COLO829 (cell line): ENCODE results near the gene TLL2.
A peak's percentile ranks its signal among the peaks of the same experiment; 100 is the strongest.

Experiments
- DNase-seq: peaks from one replicate; pipeline ENCODE4 v3.0.0; 2012; ENCODE audit warnings: low spot score

TLL2 gene

DNA sequence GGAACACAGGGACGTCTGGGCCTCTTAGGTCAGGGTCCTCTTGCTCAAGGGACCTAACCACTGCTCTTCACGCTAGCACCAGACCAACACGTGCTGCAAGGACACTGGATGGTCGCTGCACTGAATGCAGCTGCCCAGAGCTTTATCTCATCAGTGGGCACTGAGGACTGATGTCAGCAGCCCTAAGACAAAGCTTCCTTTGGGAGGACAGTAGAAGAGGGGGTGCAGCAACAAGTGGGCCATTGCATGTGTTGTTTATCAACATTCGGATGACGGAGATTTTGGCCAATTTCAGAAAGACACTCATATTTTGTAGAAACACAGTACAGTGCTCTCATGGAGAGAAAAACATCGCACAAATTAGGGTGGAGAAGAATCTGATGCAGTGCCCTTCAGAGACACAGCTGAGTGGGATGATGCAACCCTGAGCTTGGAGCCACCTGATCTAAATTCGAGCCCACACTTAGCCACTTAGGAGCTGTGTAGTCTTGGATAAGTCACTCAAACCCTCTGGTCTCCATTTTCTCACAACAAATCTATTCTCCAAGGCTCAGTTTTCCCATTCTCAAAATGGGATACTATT lies 156.6 kb downstream of the TLL2 start:
- DNase-seq = no peak

DNA sequence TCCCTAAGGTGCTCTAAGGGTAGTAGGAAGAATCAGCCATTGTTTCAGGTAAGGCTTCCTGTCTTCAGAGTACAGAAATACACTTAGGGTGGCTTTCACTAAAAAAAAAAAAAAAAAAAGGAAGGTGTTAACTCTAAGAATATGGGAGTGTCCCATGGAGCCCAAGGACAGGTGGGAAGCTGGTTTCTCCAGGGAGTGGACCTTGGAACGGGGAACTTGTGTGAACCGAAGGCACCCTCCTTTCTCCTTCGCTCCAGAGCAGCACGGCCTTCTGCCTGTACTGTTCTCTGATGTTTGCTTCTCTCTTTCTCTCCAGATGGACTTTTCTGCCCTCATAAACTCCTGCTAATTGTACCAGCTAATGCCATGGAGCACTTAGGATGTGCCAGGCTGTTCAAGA lies 161.1 kb downstream of the TLL2 start:
- no peak for DNase-seq

DNA sequence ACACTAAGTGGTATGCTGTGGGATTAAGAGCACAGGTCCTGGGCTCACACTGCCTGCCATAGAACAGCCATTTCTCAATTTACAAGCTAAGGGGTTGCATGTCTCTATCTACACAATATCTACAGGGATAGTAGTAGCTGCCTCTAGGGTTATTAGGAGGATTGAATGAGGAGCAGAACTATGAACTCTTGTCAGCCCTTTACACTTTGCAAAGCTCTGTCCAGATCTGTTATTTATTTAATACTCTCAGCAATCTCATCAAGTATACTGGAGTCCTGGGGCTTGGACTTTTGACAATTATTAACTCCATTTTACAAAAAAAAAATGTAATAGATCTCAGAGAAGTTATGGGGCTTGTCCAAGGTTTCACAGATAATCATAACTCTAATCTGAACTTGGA lies 161.7 kb downstream of the TLL2 start:
- no peak for DNase-seq

DNA sequence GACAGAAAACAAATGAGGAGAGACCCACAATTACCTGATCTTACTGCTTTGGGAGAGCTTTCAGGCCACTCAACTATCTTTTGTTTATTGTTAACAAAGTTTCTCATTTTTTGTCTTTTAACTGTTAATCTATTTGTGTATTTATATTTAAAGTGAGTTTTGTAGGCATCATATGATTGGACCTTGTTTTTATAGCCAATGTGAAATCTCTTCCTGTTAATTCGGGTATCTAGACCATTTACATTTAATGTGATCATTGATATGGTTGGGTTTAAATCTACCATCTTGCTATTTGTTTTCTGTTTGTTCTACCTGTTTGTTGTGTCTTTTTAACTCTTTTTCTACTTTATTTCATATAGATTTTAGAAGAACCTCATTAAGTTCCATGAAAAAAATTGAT lies 167.4 kb downstream of the TLL2 start:
- DNase-seq = no peak

DNA sequence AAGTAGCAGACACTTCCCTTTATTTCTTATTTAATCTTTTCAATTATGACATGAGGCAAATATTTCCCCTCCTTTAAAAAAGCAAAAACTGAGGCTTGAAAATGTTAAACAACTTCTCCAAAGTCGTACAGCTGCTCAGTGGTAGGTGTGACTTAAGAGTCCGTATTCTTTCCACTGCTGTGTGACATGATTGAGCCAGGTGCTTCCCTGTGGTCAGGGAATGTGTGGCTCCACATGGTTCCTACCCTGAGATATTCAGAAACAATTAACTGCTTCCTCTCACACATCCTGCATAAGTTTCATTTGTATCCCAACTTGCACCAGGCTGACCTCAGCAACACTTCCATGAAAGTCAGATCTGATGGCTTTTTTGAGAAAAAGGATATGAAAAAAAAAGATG lies 168.5 kb downstream of the TLL2 start:
- no peak for DNase-seq

DNA sequence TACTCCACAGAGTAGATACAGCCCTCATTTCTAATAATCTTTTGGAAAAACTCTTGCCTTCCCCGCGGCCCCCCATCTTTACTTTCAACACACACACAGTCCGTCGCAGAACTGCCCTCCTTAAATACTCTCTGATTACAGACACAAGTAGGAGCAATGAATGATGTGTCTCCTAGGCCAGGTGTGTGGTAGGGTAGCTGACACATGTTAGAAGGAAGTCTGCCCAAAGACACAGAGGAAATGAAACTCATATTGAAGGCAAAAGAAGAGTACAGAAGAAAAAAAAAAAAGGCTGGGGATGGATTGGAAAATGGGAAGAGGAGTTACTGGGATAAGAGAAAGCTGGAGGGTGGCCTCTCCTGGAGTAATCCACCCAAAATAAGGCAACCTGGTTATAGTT lies 169.5 kb downstream of the TLL2 start:
- no peak for DNase-seq

DNA sequence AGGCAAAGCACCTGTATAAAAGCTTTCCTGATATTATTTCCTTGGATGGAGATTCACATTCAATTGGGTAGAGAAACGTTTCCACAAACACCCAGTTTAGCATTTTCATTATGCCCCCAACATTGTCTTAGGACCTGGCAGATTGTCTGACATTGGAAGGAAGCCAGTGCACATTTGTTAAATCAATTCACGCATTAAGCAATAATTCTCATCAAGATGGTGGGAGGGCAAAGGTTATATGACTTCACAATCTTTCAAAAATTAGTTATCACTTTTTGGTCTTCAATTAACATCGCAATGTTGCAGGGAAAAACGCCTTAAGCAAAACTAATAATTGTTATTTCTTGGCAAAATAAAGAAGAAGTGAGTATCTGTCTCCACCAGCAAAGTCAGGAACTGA lies 171.3 kb downstream of the TLL2 start:
- DNase-seq = no peak

DNA sequence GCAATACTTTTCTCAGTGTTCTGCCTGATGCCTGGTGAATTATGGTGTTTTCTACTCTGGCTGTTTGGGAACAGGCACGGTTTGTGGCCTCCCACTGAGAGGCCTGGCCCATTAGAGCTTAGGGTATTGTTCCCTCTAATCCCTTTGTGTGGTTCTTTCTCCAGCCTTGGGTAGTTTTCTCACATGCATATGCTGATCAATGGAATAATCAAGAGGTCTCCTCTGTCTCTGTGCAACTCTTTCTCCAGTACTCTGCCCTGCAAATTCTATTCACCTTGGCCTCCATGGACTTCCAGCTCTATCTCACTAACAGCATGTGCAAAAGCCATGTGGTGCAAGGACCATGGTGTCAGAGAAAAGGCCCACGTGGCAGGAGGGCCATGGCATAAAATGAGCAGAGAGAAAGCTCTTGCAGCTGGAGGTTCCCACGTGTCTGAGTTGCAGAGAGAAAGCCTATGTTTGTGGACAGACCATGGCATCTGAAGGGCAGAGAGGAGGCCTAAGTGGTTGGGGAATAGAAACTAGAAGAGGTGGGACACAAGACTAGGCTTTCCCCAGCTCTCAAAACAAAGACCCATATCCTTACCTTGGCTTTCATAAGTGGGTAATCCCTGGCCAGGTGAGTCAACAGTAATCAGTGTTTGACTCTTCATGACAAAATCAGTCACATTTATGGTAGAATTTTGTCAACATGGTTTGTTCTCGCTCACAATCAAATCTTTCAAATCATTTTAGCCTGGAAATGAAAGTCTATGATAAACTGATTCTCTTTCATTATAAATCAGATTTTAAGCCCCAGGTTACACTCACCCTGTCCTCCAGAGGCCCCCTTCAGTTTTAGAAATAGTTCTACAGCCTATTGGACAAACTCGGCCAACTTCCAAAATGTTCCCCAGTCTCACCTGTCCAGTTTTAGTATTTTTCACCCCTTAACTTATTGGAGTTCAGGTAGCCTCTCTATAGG lies 172.2 kb downstream of the TLL2 start:
- DNase-seq = no peak

DNA sequence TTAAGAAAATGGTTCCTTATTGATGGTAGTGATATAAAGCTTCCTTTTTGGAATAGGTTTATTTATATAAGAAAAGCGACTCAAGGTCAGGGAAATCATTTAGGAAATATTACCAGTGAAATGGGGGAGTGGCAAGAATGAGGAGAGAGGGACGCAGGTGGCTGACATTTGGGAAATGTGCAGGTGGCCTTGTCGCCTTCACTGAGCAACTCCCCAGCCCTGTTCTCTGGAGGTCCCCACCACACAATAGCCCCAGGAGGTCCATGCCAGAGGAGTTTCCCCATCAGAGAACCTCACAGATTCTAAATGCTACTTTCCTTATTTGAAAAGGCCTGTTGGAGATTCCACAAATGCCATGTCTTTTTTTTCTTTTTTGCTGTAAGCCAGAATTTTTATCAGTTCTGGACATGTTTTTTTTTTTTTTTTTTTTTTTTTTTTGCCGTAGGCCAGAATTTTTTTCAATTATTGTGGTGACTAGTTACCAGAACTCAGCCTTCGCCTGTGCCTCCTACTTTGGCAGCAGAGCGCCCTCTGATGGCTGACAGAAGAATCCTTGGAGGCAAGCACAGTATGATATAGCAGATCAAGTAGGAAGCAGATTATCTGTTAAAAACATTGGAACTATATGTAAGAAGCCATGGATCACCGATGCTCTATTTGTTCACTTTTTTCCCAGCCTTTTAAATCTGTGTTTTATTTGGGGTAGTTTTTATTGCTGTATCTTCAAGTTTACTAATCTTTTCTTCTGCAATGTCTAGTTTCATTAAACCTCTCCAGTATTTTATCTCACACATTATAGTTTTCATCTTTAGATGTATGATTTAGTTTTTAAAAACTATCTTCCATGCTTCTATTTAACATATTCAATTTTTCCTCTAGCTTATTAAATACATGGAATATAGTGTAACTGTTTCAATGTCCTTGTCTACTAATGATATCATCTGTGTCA lies 173.5 kb downstream of the TLL2 start:
- peak; percentile 49 for DNase-seq

DNA sequence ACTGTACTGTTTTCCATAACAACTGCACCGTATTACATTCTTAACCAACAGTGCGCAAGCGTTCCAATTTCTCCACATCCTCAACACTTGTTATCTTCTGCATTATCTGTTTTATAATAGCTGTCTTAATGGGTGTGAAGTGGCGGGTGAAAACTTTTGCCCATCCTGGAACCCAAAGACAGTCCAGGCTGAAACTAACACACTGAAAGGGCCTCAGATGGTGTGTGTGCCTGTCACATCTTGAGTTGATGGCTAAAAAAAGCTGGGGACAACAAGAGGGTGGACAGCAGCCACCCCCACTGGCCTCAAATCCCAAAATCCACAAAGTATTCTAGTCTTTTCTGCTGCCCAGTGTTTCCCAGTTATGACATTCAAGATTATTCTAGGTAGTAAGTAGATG lies 174.3 kb downstream of the TLL2 start:
- no peak for DNase-seq

DNA sequence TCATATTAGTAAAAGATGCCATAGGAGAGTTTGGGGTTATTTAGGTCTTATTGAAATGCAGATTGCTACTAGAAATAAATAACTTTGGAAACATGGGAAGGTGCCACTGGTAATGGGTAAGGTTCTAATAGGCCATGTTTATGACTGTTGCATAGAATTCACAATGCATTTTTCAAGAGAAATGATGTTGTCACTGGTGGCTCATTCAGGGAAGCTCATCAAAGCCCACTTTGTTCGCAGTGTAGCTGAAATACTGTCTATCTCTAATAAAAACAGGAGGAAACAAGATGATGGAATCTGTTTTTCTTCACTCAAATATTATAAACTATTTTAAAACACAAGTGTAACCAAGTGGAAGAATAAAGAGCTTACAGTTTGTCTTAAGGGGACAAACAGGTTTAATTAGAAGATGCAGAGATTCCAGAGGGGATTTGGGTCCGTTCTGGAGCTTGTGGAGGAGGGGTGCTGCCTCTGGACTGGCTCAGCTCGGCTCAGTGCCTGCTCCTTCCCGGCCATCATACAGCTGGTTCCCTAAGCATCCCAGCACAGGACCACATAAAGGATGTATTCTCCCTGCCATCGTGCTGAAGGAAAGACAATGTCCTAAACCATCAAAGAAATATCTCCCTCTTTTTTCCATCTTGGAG lies 175.3 kb downstream of the TLL2 start:
- DNase-seq = peak; percentile 6

DNA sequence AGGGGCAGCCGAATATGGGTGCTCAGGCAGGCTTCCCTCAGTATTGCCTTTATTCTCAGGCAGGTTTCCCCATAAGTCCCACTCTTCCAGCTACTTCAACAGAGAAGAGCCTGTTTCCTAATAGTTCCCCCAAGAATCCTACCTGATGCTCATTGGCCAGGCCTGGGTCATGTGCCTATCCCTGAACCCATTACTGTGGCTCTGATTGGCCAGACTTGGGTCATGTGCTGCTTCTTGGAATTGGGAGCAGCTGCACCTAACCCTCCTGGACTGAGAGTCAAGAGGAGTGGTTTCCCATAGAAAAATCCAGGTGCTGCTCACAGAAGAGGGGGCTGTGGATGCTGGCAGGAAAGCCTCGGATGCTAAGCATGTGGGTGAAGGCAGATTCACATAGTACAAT lies 176.6 kb downstream of the TLL2 start:
- DNase-seq = no peak

DNA sequence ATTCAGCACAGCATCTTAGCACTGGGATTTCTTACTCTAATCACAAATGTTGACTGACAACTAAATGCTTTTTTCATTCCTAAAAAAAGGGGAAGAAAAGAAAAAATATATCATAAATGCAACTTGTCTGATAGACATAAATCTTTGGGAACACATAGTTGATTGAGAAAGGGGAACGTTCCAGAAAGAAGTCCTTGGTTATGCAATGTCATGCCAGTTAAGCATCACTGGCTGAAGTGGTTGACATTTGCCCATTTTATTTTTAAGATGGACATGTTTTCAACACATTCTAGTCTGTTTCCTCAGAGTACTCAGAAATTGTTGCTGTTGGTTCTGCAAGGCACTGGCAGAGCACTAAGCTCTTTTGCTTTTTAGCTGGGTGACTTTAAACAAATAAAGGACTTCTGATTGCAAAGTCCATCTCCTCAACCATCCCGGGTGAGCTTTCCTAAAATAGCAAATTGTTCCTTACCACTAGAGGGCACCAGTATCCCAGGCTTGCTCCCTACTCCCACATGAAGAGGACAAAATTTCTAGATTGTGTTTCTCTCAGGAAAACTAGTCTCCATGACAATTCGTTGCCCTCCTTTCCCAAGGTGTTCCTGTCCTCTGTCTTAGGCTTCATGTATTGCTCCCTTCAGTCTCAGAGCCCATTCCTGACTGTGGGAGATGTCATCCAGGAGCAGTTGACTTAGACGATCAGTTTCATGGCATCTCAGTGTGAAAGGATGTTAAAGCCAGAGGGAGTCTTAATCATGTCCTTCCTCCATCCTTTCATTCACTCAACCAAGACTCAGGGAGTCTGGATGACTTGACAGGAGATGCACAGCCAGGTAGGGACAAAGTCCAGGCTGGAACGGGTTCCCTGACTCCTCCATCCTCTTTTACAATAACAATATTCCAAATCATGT lies 178.9 kb downstream of the TLL2 start:
- peak; percentile 35 for DNase-seq

DNA sequence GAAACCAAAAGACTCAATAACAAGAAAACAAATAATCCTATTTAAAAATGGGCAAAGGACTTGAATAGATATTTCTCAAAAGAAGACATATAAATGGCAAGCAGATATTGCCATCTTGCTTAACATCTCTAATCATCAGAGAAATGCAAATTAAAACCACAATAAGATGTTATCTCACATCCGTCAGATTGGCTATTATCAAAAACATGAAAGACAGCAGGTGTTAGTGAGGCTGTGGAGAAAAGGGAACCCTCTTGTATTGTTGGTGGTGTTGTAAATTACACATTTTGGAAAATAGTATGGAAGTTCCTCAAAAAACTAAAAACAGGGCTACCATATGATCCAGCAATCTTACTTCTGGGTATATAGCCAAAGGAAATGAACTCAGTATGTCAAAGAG lies 180.6 kb downstream of the TLL2 start:
- no peak for DNase-seq

DNA sequence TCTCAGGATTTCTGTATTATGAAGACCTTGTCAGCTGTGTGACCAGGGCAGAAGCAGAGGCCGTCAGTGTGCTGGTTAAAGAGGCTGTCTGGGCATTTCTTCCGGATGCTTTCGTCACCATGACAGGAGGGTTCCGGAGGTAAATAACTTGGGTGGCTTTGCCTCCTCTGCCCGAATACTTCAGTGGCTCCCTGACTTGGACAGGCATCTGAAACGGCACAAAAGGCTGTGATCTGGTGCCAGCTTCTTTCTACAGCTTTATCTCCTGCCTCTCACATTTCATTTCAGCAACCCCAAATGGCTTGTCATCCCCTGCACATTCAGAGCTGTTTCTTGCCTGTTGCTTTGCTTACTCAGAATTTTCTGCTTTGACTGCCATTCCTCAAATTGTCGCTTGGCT lies 186.3 kb downstream of the TLL2 start:
- no peak for DNase-seq

DNA sequence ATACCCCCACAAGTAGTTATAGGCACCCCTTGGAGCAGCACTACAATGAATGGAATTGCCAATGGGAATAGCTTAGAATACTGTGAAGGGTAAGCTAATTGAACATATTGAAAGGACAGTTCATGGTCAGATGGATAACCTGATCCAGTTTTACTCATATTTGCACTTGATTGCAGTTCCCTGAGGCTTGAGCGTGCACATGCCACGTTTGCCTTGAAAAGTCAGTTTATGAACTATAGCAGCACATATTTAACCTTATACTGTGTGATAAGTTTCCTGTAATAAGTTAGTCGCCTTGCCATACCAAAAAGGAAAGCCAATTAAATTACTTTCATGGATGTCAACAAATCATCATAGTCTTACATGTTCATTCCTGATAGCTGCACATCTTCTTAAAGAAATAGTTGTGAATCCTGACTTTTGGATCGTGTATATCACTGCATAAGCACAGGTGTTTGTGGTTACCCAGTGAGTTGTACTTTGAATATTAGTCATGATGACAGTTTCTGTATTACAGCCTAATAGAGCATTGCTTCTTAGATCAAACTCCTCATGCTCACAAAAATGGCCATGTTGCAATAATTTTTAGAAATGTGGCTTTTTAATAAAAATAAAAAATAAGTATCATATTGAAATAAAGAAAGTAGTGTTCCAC lies 187.9 kb downstream of the TLL2 start:
- DNase-seq = no peak

DNA sequence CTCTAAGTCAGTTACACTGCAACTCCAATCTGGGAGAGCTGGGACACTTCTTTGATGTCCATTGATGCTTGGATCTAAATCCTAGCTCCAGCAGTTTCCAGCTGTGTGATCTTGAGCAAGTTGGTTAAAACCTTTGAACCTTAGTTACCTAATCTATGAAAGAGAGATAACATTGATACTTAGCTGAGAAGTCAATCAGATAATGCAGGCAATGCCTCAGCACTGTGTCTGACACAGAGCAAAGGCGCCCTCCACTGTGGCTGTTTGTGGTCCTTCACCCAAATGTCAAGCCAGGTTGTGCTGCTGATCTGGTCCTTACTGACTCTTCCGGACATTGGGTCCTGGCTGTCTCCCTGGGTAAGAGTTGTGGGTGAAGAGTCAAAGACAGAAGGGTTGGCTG lies 189.3 kb downstream of the TLL2 start:
- no peak for DNase-seq

DNA sequence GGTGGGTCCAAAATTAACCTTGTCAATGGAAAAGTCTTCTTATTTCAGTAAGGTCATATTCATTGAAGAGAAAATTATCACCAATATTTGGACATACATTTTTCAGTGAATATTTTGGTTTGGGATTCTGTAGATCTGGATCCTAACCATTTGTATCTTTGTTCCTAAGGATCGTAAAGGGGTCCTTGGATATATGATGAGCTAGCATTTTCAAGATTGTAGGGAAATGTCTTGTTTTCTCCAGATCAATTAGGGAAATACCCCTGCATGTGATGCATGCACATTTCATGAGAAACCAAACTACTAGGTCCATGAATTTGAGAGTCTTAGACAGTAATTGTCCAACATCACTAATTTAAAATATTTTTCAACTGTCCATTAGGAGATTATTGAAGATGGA lies 191.5 kb downstream of the TLL2 start:
- no peak for DNase-seq

DNA sequence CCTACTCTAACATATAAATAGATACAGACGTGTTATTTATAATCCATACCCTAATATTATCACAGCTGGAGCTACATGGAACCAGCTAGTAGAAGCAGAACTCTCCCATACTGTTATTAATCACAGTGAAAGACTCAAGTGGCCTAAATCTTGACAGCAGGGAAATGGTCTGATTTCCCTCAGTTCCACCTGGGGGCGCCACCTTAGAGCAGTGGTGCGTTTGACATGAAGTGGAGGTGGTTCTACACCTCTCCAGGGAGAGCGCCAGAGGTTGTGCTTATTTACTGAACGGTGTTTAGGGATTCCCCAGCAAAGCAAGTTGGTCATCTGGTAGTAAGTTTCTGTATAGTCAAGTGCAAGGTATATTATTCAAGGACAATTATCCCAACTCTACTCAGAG lies 191.9 kb downstream of the TLL2 start:
- no peak for DNase-seq

DNA sequence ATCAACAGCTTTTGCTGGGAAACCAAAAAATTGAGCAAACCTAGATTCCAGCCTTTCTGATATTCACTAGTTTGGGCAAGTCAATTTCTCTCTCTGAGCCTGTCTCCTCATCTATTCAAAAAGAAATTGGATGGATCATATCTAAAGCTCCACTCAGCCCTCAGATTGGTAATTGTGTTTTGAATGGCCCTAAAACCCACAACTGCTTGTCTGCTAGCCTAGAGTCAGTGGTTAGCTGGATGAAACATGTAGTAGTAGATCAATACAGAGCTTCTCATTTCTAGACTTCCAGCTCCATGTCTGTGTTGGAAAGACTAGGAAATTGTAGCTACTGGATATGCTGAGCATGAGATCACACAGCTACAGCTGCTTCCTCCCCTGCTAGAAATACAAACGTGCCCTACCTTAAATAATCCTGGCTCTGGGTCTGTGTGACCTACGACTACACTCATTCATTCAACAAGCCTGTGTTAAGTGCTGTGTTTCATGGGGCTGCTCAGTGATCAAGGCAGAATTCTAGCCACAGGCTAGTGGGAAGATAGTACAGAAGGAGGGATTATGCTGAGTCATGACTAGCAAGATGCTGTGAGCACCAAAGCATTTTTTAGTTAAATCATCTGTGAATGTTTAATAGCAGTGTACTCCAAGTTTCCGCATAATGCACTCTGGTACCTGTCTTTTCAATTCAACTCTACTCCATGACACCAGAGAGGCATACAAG lies 193.8 kb downstream of the TLL2 start:
- no peak for DNase-seq
